Activated CD4-positive, alpha-beta T cell treated with anti-CD3 and anti-CD28 coated beads, Interleukin-2, amount 50 U/mL, for 1 hour (primary cell): ENCODE results near the gene AMPH.
"Not testable (repeated sequence)": the region's sequence is repeated elsewhere in the genome, so short reads cannot be mapped to it uniquely, and the experiment has no call there.

Source experiments
- DNase-seq: peaks from one replicate; pipeline ENCODE4 v3.0.0-alpha.2; 2020

The AMPH gene

DNA sequence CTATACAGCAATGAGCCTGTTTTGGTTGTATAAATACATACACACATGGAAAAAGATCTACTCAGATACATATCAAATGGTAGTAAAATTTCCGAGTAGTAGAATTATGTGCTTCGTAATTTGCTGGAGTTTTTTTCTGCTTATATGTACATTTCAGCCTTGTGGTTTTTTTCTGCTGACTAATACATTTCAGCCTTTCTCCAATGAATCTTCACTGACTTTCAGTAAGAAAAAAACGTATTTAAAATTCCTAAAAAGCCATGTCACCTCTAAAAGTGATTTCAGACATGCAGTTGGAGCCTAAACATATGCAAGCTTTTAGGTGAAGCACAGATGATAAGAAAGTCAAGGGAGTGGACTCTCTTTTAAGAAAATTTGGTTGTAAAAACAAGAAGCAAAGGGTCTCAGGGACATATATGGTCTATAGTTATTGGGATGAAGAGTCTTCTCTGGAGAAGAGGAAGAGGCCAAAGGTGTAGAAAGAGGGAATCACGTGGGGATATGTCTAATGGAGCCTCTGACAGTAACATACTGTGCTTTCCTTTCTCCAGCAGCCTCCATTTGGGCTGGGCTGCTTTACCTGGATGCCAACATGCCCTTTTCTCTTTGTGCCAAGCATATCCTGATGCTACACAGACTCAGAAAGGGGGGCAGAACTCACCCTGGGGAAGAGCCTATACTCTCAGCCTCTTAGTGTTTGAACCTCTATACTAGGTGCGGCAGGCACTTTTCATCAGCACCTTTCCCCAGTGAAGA lies 2.4 kb downstream of the AMPH start:
- no peak for DNase-seq

- DNase-seq, result no peak
Observed at GRCh38 chr7:38625866-38626265, 5.3 kb downstream of the AMPH start.

- DNase-seq, result no peak
Observed at GRCh38 chr7:38615665-38616064, 15.5 kb downstream of the AMPH start.

- DNase-seq, result no peak
Observed at GRCh38 chr7:38607466-38607865, 23.7 kb downstream of the AMPH start.

DNA sequence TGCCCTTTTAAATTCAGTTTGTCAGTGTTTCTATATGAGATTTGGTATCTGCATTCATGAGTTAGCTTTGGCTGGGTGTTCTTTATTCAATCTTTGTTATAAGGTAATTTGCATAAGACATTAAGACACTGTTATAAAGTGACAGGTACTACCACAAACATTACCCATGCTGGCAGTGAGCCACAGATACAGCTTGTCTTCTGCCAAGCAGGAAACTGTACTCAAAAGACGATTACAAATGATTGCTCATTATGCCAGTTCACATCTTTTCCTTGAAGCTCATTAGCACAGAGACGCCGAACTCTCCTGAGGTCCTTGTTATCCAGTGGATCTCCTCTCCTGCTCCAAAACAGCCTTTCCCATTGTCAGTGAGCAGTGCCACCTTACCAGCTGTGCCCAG lies 30.4 kb downstream of the AMPH start:
- no peak for DNase-seq

- DNase-seq, result no peak
Observed at GRCh38 chr7:38594949-38595348, 36.2 kb downstream of the AMPH start.

- DNase-seq, result no peak
Observed at GRCh38 chr7:38592737-38593288, 38.4 kb downstream of the AMPH start.

GRCh38 chr7:38585572-38586354 lies 45.4 kb downstream of the AMPH start:
- DNase-seq, result no peak

DNA sequence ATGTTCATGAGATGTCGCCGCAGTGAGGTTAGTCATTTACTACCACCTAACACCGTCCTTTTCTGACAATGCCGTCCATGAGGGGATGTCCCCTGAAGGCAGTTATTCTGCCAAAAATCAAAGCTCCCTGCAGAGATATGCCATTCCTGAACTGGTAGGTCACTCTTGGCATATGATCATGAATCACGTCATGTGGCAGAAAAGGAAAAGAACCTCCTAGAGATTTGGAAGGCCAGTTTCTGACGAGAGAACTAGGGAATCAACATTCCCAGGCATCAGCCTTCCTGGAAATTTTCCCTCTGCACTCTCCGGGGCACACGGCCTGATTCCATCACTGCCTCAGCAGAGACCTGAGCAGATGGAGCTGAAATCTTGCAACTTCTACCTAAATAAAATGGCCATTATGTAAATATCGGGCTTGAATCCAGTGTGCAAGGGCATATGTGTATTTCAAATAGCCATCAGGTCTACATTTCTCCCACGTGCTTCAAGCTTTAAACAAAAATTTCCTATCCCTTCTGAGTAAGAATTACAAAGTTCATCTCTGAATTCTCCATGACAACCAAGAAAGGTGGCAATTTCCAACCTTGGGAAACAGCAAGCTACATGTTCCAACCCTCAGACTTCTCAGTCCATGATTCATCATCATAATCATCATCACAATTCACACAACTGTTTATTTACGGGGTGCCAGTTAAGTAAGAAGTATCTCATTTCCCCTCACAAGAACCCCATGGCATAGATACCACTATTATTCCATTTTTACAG lies 46.5 kb downstream of the AMPH start:
- DNase-seq, result no peak

- DNase-seq, result no peak
Observed at GRCh38 chr7:38580485-38580884, 50.7 kb downstream of the AMPH start.

DNA sequence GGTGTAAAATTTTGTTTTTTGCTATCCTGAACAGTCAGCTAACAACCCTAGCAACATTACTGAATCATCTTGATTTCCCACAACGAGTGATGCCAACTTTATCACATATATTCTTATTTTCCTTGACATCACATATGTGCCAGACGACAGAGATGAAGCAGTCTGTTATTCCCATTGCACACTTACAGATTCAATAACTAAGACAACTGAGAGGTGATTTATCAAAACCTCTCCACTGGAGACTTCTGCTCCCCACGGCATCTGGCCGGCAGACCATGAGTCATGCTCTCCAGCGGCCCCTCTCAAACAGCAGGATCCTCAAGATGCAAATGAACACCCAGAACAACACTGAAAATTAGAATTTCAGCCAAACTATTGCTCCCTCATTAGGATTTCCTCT lies 57.1 kb downstream of the AMPH start:
- DNase-seq, result no peak

DNA sequence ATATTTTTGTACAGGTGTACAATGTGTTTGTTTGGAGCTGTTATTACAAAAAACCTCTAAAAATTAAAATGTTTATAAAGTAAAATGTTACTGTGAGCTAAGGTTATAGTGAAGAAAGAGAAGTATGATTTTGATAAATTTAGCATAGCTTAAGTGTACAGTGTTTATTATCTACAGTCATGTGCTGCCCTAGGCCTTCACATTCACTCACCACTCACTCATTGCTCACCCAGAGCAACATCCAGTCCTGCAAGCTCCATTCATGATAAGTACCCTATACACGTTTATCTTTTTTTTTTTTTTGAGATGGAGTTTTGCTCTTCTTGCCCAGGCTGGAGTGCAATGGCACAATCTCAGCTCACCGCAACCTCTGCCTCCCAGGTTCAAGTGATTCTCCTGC lies 59.6 kb downstream of the AMPH start:
- not testable (repeated sequence) for DNase-seq

DNA sequence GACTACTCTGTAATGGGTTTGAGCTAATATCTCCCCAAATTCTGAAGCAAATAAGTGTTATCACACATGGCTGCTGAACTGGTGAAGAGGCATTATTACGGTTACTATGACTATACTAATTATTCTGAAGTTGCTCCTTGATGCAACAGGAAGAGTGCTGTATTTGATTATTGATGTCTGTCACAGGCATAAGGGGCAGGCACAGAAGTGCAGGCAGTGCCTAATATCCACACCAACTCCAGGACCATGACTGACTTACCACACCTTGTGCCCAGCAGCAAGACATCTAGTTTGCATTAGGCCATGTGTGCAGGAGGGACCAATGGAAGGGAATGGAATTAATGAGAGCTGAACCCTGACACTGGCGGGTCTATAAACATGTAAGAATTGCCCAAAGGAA lies 62.7 kb downstream of the AMPH start:
- no peak for DNase-seq

DNA sequence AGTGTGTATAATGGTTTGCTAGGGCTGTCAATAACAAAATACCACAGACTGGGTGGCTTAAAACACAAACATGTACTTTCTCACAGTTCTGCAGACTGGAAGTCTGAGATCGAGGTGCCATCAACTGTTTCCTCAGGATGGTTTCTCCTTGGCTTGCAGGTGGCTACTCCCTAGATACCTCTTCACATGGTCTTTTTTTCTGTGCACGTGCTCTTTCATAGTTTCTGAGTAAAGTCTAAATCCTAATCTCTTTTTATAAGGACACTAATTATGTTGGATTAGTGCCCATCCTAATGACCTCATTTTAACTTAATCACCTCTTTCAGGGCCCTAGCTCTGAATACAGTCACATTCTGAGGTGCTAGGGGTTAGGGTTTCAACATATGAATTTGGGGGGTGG lies 65.9 kb downstream of the AMPH start:
- no peak for DNase-seq

DNA sequence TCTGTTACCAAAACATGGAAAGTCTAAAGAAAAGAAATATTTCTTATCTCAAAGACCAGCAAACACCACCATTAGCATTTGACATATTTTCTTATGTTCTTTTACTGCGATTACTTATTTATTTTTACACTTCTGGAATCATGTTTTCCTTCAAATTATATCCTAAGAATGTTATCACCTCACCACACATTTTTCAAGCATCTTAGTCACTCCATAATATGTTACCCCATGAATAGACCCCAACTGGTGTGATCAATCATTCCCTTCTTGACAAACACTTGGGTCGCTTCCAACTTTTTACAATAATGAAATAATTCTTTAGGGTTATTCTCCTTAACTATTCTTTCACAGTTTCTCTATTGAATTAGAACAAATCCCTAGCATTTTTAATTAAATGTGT lies 67.4 kb downstream of the AMPH start:
- no peak for DNase-seq

- no peak for DNase-seq
Observed at GRCh38 chr7:38561166-38561565, 70.0 kb downstream of the AMPH start.

- DNase-seq, result no peak
Observed at GRCh38 chr7:38558761-38559345, 72.3 kb downstream of the AMPH start.

DNA sequence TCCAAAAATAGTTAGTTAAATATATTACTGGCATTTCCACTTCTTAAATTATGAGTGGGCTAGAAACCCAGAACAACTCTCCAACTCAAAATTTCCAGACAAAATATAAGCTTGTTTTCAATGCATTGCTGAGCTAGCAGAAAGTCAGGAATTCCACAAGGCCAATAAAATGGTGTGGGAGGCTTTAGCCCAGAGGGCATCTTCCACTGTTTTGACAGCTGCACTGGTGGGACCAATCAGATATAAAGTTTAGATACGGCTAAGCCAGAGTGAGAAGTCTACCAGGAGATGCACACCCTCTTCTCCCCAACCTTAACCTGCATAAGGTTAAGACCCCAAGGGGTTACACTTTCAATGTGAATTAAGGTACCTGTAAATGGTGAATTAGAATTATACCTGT lies 76.6 kb downstream of the AMPH start:
- no peak for DNase-seq

DNA sequence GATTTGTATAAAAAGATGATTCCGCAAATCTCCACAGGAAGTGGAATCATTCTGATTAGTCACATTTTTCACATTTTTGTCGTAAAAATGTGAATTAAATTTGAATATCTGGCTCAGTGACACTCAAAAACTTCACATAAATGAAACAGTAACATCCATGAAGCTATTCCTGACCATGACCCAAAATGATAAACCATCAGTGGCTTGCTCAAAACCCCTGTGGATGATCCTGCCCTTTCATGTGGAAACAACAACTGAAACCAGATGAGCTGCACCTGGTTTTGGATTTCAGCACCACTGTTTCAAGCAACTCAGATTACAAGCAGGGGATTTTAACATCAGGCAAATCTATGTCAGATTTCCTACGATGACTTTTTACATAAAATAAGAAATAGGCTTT lies 80.3 kb downstream of the AMPH start:
- no peak for DNase-seq

GRCh38 chr7:38548605-38549004 lies 82.6 kb downstream of the AMPH start:
- DNase-seq, result no peak

GRCh38 chr7:38546763-38547162 lies 84.4 kb downstream of the AMPH start:
- no peak for DNase-seq

- DNase-seq, result no peak
Observed at GRCh38 chr7:38545977-38546376, 85.2 kb downstream of the AMPH start.

GRCh38 chr7:38542156-38542555 lies 89.0 kb downstream of the AMPH start:
- no peak for DNase-seq
